GM21381 (cell line): ENCODE results near the gene RASGRP2.

ENCODE experiments used
- ATAC-seq: cut with Tn5 transposase; IDR thresholded peaks from one replicate; pipeline ENCODE4 v1.9.1; 2021; ENCODE audit warnings: mild to moderate bottlenecking, moderate library complexity; ENCODE audit not compliant: unreplicated experiment

Gene RASGRP2

DNA sequence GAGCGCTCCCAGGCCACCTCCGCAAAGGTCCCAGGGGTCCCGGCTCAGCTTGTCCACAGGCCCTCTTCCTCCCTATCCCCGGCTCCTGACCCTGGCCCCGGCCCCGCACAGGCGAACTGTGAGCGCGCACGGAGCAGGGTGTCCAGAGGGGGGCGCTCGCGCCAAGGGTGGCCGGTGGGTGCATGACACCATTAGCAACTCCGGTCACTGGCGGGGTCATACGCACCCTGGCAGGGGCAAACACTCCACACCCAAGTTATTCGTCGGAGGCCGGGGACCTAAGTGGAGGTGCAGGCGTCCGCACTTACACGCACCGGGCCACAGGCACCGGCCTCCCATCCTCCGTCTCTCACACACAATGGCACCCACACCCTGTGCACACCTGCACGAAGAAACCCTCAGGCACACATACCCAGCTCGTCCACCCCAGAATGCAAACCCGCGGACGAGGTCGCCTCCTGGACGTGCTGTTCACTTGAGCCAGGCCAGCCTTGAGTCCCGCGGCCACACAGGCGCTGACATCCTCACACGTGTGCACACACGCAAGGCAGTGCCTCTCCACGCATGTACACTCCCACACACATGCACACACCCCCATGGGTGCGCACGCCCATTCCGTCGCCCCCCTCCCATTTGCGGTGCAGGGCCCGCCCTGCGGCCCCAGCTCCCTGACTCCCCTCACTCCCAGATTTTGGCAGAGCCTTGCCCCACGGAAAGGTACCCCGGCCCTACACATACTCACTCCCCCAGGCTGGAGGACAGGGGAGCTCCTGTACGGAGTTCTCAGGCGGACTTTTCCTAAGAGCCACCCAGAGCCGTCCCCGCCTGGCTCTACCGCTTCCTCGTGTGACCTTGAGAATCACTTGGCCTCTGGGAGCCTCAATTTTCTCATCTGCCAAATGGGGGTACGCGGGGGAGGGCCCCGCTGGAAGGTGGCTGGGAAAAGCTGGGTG, at the start of gene RASGRP2:
Gene RASGRP2, minus strand, starts transcription at position 552 of the 953 bp plus-strand sequence. CDS start 1,276 bp downstream, outside the sequence.
- ATAC-seq = no peak

DNA sequence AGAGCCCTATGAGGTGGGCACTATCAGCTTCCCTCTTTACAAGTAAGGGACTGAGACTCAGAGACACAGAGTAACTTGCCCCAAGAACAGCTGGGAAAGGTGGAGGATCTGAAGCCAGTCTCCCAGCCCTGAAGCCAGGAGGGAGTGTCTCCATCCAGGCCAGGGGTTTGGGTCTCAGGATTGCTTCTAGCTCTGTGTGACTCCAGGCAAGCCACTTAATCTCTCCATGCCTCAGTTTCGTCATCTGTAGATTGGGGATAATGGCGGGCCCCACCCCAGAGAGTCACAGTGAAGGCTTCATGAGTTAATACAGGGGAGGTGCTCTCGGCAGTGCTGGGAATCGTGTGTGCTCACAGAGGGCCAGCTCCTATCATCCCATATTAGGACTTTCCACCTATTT, 48.5 kb upstream of the RASGRP2 start:
- no peak for ATAC-seq

DNA sequence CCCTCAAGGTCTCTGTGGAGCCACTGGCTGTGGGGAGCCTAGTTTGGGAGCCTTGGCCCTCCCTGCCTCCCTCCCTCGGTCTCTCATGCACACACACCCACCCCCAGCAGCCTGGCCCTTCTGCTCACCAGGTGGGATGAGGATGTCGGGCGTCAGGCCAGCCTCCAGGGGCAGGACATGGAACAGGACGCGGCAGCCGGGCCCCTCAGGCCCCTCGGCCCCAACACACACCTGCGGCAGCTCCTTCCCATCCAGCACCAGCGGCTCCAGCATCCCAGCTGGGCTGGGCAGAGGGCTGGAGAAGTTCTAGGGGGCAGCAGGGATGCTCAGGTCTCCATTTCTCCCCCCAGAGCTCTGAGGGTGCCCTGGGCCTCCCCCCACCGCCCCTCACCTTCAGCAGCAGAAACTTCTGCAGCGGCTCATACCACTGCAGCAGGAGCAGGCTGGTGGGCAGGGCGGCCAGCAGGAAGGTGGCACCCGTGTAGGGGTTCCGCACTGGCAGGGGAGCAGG, 47.9 kb upstream of the RASGRP2 start:
- ATAC-seq = no peak

DNA sequence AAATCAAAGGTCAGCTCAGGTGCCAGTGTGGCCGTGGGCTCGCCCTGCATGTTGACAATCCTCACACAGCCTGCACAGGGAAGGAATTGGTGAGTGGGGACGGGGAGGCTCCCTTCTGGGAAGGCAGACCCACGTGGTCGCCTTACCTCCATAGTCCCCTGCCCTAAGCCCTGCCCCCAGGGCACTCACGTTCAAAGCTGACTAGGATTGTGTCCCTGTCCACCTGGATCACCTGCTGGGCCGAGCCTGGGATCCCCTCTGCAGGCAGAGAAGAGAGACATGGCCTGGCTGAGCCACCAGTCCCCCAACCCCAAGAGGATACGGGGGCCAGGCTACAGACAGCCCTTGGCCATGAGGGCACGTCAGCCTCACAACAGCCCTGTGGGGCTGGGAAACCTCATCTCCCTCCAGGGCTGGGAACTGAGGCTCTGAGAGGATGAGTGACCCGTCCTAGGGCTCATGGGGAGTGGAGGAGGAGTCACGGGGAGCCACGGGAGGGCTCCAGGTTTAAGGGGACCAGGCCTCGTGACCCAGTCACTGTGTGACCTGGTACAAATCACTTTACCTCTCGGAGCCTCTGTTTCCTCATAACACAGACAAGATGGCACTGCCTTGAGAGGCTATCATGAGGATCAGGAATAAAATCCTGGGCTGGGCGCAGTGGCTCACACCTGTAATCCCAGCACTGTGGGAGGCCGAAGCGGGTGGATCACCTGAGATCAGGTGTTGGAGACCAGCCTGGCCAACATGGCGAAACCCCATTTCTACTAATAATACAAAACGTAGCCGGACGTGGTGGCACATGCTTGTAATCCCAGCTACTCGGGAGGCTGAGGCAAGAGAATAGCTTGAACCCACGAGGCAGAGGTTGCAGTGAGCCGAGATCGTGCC, 46.5 kb upstream of the RASGRP2 start:
- ATAC-seq = no peak

DNA sequence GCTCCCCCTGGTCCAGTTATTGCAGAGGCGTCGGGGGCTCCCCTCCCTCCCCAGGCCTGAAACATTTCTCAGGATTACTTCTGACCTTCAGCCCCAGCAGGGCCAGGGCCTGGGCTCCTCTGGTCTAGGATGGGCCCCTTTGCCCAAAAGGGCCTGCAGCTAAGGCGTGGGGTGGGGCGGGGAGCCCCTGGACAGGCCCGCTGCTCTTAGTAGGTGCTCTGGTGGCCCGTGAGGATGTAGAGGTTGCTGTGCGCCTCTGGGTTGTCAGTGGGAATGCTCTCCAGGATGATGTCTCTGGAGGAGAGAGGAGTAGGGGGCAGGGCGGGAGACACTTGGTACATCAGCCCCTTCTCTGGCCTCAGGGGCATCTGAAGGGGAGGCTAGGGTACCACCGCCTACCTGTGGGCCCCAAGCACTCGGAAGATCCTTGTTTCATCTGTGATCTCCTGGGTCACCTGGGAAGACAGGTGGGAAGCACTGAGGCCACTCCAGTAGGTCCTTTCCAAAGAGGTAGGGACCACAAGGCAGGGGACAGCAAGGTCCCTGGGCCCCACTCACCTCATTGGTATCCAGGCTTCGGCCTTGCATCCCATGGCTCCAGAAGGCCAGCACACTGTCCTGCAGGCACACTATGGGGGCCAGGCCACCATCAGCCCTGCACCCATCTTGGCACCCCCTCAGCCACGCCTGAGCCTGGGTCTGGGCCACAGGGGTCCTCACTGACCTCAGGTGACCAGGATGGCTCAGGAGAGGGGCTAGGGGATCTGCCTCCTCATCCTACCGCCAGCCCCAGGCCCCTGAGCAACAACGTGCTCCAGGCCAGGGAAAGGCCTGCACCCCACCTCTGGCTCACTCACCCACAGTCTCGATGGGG, 45.6 kb upstream of the RASGRP2 start:
- no peak for ATAC-seq

DNA sequence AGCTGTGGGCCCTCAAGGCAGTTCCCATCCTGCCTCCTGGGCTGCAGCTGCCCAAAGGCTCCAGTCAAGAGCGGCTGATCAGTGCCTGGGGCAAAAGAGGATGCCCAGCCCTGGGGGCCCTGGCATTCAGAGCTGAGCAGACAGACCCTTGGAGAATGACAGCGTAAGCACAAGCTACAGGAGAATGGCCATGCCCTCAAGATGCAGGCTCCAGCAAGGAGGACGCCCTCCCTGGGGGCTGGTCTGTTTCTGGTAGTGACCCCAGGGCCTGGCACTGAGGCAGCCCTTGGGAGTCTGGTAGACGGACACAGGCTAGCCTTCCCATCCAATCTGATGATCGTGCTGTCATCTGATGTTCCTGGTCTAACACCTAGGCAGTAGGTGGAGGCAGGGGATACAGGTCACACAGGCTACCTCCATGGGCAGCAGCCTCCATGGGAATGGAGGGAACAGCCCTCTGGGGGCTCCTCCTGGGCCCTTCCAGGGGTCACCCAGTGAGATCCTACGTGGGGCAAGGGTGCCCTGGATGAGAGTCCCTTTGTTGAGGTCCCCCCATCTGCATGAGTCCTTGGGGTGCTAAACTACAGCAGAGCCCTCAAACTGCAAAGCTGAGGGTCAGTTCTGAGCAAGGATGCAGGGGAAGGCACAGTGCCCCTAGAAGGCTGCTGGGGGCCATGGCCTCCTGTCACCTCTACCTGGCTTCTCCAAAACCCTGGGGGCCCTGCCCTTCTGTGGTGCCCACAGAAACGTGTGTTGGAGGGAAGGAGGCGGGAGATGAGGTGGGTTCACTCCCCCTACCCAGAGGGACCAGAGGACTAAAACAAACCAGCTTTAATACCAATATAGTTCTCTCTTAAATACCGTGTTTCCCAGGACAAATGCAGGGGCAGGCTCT, 44.6 kb upstream of the RASGRP2 start:
- no peak for ATAC-seq

DNA sequence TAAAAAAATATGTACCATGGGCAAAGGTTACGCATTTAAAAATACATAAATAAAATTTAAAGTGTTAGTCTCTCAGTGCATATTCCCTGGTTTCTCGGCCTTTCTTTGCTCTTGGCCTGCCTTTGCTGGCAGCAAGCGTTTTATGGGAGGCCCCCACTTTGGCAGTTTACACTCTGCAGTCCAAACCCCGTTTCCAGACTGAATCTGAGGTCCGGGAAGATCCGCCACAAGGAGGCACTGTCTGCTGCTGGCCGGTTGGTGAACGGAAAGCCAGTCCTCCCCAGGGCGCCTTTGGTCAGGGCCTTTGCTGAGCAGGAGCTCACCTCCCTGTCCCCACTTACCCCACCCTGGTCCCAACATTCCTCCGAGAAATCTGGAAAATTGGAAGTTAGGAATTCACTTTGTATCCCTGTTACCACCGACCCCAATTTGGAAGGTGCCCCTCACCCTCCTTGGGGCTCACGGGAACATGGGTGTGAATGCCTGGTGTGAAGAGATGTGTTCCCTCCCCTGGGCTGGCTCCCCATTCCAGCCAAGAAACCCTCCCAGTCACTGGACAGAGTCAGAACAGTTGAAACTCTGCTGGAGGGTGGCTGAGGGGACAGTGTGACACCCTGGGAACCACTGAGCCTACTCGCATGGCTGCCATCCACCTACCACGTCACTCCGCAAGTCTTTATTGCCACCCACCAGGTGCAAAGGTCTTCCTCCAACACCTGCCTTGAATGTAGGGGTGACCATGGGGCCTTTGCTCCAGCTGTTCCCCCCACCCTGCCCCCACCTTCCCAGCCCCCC, 43.8 kb upstream of the RASGRP2 start:
- no peak for ATAC-seq

DNA sequence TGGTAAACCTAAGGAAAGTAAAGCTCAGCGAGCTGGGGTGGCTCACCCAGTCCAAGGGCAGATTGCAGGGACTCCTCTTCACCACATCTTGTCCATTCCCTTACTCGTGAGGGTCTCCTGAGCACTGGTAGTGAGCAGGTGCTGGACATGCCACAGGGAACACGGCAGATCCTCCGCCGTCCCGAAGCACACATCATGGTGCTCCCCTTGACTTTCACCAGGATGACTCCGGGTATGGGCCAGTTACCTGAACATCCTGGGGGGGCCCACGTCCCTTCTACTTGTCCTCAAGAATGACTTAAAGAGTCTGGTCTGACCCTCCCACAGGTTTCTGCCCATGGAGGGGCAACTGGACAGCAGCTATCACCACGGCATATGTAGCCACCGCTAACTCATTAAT, 42.4 kb upstream of the RASGRP2 start:
- ATAC-seq = no peak

DNA sequence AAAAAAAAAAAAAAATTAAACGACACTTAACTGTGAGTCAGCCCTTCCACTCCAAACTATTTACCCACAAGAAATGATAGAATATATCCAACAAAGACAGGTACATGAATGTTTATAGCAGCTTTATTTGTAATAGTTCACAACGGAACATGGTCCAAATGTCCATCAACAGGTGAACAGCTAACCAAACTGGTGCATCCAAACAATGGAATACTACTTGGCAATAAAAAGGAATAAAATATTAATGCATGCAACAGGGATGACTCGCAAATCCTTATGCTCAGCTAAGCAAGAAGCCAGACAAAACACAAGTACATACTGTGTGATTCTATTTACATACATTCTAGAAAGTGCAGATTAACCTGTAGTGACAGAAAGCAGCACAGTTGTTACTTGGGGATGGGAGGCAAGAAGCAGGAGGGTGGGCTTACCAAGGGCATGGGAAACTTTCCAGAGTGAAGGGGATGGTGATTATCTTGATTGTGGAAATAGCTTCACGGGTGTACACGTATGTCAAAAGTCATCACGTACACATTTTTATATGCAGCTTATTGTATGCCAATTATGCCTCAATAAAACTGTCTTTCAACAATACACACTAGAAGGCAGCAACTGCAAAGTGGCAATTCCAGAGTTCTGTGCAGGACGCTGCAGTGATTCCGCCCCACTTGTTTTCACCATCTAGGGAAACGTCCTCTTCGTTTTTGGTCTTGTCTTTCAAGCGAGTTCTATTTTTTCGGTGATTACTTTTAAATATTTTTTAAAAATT, 41.1 kb upstream of the RASGRP2 start:
- ATAC-seq = no peak

DNA sequence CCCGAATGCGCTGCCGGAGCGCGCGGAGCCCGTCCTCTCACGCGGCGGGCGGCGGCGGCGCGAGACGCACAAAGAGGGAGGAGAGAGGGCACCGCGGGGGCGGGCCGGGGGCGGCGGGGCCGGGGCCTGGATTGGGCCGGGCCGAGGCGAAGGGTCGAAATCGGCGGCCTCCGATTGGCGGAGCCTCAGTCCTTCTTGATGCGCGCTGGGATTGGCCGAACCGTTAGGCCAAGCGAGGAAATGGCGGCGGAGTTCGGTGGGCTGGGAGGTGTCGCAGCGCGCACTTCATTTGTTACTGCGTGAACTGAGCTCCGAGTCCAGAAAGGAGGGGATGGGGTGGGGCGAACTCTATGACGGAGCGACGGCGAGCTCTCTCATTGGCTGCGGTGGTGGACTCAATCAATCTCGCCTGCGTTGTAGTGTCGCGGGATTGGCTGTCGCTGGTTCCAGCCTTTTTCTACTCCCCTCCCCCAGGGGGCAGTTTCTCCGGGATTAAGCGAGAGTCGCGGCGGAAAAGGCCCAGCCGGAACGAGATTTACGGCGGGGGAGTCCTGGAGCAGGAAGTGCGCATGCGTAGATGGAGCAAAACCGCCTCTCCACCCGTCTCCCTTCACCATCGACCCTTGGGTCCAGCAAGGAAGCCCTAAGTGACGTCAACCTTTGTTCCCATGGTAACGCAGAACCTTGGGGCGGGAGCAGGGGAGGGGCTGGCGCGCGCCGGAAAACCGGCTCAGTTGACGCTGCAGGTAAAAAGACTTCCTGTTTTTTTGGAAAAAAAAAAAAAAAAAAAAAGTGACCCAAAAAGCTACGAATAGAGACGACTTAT, 34.7 kb upstream of the RASGRP2 start, which contains the start of gene SF1:
Gene SF1, minus strand, starts transcription at position 70 of the 826 bp plus-strand sequence. CDS start 150 bp downstream, outside the sequence.
- ATAC-seq = peak; percentile 68

DNA sequence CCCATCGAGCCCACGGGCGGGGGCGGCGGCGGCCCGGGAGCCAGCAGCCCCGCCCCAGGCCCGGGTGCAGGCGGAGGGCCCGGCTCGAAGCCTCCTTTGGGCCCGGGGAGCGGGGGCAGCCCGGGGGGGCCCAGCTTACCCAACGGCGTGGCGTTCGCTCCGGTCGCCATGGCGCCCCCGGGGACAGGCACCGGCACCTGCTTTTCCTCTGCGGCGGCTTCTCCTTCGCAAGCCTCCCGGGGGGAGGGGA, 34.2 kb upstream of the RASGRP2 start:
- peak; percentile 21 for ATAC-seq

DNA sequence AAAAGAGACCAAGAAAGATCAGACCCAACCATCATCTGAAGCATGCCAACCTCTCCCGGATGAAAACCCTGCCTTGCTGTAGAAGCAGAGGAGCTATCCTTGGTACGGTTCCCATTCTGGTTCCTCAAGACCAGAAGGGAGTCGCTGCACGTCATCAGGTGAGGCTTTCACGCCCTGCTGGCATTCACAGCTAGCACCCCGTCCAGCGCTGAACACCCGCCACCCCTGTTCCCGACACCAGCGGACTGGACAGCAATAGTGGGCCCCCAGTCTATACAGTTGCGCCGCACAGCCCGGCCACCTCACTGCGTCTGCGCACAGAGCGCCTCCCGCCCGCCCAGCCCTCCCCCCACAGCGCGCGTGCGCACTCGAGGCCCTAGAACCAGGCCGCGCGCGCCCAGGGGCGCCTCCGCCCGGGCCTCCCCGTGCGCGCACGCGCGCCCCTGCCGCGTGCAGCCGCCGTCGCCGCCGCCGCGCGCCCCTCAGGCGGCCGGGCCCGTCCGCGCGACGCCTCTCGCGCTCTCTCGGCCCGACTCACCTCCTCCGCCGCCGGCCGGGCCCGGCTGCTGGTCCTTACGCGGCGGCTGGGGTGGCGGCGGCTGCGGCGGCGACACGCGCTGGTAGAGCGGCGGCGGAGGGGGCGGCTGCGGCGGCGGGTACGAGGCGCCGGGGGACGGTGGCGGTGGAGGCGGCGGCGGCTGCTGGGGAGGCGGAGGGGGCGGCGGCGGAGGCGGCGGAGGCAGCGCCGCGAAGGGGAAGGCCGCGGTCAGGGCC, 33.7 kb upstream of the RASGRP2 start:
- peak; percentile 23 for ATAC-seq

DNA sequence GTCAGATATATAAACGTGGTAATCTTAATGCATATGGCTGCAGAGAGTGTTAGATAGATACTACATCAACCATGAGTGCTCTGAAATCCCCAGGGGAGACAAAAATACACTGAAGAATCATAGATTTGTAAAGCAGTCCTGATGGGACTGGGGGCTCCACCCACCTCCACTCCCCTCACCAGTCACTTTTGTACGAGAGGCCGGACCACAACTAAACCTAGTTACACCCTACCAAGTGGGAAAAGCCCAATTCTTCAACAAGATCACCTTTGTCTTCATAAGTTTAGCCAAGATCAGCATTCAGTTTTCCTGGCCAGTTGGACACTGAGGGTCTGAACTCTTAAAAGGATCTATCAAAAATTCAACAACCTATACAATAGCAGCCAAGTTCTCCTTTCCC, 32.9 kb upstream of the RASGRP2 start:
- no peak for ATAC-seq

DNA sequence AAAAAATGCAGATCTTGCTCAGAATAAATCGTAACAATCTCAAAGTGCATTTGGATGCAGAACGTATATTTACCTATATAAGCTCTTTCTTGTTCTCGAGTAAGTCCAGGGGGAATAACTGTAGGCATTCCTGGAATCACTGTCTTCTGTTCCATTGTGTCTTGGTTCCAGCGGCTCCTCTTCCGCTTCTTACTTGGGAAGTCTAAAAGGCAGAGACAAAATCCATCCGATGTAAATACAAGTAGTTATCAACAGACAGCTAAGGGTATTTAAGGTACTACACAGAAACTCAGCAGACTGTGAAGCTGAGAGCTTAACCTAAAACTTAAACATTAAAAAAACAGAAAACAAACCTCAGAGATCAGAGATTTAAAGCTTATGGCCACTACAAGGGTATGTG, 32.5 kb upstream of the RASGRP2 start:
- no peak for ATAC-seq

DNA sequence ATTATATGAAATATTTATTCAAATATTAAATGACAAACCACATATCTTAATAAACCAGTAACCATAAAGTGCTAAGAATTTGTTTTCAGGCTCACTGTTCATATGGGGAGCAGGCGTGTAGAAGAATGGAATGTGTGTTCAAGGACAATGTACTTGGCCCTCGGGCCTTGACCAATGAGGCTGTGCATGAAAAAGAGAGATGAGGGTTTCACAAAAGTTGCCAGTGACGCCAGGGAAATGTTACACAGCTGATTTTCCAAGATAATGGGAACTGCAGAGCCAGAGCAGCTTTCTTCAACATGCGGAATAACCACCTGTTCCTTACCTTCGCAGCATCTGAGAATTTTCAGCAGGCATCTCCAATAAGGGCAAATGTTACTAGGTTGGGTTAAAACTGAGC, 30.2 kb upstream of the RASGRP2 start:
- ATAC-seq = no peak

DNA sequence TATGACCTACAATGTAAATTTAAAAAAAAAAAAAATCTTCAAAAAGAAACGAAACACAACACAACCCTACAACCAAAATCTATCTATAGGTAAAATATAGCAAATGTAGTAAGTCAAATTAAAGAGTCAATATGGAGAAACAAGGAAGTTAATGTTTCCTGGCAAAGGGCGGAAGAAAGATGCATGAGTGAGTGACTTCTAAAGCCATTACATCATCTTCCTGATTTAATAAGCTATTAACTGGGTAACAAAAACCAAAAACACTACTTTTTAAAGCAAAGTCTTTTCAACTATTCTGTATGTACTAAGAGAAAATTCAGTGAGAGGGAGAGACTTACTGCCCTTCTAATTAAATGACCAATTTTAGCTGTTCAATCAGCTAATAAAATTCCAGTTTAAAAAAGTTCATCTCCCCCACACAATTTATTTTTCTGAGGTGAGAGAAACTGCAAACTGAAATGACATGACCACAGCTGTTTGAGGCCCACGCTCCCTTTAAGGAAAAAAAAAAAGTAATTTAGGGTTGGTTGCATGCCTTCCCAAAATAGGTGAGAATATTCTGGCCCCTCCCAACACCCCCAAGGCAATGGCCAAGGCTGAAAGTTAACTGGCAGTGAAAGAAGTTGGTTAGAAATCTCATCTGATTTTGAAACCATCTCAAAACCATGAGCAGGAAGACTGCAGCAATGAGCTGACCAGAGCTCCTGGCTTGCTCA, 28.5 kb upstream of the RASGRP2 start:
- ATAC-seq = no peak
